Measurements from ENCODE around the gene GUCY1A2.
"Not testable (repeated sequence)": the region's sequence is repeated elsewhere in the genome, so short reads cannot be mapped to it uniquely, and the experiment has no call there.

Gene GUCY1A2

DNA sequence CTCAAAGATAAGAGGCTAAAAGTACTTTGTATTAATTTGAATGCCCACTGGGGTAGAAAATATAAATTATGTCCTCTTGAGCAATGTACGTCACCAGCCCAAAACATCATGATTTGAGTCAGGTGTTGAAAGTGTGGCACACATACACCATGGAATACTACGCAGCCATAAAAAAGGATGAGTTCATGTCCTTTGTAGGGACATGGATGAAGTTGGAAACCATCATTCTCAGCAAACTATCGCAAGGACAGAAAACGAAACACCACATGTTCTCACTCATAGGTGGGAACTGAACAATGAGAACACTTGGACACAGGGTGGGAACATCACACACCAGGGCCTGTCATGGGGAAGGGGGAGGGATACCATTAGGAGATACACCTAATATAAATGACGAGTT lies 134.6 kb downstream of the GUCY1A2 start:
- not testable (repeated sequence) for H3K4me1 ChIP-seq (ENCODE audit: insufficient read depth, low read length); H2AFZ ChIP-seq (ENCODE audit: low read depth, low read length); H3K9me3 ChIP-seq (ENCODE audit: low read length); H3K27me3 ChIP-seq (ENCODE audit: insufficient read depth, low read length); H3K36me3 ChIP-seq (ENCODE audit: insufficient read depth, low read length); H3K4me3 ChIP-seq (ENCODE audit: low read length)

DNA sequence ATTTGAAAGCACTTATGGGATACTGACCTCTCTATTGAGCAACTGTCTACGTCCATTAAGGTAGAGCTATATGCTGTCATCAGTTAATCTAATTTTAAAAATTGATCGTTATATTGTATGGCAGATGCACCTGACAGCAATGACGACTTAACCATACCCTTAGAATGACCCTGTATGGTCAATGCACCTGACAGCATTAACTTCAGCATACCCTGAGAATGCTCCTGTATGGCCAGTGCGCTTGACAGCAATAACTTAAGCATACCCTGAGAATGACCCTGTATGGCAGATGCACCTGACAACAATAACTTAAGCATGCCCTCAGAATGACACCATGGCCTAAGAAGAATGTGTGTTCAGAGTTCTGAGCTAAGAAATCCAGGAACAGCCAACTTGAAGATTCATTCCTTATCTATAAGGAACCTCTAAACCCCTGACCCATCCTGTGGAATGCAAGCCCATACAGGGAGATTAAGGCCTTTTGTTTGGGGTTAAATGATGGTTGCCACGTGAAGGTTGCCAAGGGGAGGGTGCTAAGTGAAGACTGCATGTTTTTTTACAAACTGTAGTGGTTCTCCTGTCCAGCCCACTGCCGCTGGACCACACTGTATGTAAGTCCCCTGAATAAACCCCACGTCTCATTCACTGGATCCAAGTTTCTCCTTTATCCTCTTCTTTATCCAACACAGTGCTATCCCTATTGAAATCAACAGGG lies 138.3 kb downstream of the GUCY1A2 start:
- Histone ChIP-seq H3K9me3 (ENCODE audit: low read length) (no peaks in the 10 kb centered on the region), H2AFZ (ENCODE audit: low read depth, low read length) (no peak overlapping the region), H3K4me1 (ENCODE audit: insufficient read depth, low read length) (peaks cover 5% of the 10 kb centered on the region), H3K36me3 (ENCODE audit: insufficient read depth, low read length) (no peaks in the 10 kb centered on the region), H3K27me3 (ENCODE audit: insufficient read depth, low read length) (no peaks in the 10 kb centered on the region), H3K4me3 (ENCODE audit: low read length) (no peak overlapping the region)

DNA sequence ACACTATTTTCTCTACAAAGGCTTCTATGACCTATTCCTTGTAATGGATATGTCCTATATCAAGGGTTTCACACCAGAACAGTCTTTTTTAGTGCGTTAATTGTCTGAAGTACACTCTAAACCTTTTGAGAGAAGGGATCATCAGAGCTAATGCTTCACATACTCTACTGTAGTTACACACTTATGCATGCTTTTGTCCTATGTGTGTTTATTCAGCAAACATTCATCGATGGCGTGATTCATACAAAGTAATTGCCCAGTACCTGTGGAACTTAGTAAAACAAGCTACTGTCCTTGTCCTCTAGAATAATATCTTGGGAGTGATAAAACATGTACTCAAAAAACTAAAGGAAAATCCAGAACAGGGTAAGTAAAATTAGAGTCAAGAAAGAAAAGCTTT lies 139.2 kb downstream of the GUCY1A2 start:
- no peak overlapping the region for H2AFZ ChIP-seq (ENCODE audit: low read depth, low read length)
- H3K4me1 ChIP-seq (ENCODE audit: insufficient read depth, low read length) = peaks cover 5% of the 10 kb centered on the region
- H3K36me3 ChIP-seq (ENCODE audit: insufficient read depth, low read length) = no peaks in the 10 kb centered on the region
- H3K27me3 ChIP-seq (ENCODE audit: insufficient read depth, low read length) = no peaks in the 10 kb centered on the region
- H3K9me3 ChIP-seq (ENCODE audit: low read length) = no peaks in the 10 kb centered on the region
- H3K4me3 ChIP-seq (ENCODE audit: low read length) = no peak overlapping the region

DNA sequence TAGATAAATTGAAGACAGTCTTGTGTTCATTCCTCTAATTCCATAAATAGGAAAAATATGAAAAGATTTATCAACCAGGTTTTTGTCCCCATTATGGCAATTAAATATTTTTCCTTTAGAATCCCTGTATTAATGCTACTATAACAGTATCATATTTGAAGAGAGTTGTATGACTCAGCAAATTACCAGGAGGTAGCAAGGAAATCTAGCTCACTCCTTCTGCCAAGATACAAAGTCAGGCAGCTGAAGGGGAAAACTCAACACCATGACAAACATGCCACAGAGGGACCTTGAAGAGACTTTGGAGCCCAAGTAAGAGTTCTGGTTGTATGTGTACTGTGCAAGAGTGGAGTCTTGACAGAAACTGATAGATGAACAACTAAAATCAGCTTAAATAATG lies 143.3 kb downstream of the GUCY1A2 start:
- H3K27me3 ChIP-seq (ENCODE audit: insufficient read depth, low read length) = no peaks in the 10 kb centered on the region
- no peak overlapping the region for H2AFZ ChIP-seq (ENCODE audit: low read depth, low read length)
- H3K4me3 ChIP-seq (ENCODE audit: low read length) = no peak overlapping the region
- peaks cover under 1% of the 10 kb centered on the region for H3K4me1 ChIP-seq (ENCODE audit: insufficient read depth, low read length)
- no peaks in the 10 kb centered on the region for H3K9me3 ChIP-seq (ENCODE audit: low read length)
- no peaks in the 10 kb centered on the region for H3K36me3 ChIP-seq (ENCODE audit: insufficient read depth, low read length)

DNA sequence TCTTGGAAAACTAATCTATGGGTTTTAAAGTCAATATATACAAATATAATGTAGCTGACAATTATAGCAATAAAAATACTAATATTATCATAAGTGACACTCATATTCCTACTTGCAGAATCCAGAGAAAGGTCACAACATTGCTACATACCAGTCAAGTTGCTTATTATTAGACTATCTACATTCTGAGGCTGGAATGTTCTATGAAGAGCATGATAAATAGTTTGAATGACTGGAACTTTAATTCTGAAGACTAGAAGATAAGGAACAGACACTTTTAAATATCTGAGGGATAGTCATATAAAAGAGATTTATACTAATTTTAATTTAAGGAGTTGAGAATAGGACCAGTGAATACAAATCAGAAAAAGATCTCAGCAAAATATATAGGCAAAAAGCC lies 146.0 kb downstream of the GUCY1A2 start:
- Histone ChIP-seq H3K4me1 (ENCODE audit: insufficient read depth, low read length) (no peaks in the 10 kb centered on the region), H3K9me3 (ENCODE audit: low read length) (no peaks in the 10 kb centered on the region), H3K27me3 (ENCODE audit: insufficient read depth, low read length) (no peaks in the 10 kb centered on the region), H3K36me3 (ENCODE audit: insufficient read depth, low read length) (no peaks in the 10 kb centered on the region), H2AFZ (ENCODE audit: low read depth, low read length) (no peak overlapping the region), H3K4me3 (ENCODE audit: low read length) (no peak overlapping the region)

DNA sequence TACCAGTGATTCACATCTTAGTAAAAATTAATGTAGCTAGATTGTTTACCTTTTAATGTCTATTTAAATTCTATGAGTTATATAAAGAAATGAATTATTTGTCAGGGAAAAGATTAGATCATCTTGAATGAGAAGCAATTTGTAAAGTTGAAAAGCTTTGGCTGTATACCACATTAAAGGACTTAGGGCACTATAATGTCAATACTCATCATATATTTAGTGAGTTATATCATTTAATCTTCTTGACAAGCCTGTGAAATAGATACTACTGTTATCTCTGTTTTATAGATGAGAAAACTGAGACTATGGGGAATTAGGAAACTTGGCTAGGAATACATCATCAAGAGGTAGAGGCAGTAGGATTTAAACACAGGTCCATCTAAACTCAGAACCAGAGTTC lies 160.1 kb downstream of the GUCY1A2 start:
- H3K9me3 ChIP-seq (ENCODE audit: low read length) = peaks cover 2% of the 10 kb centered on the region
- no peak overlapping the region for H2AFZ ChIP-seq (ENCODE audit: low read depth, low read length)
- H3K4me3 ChIP-seq (ENCODE audit: low read length) = no peak overlapping the region
- H3K36me3 ChIP-seq (ENCODE audit: insufficient read depth, low read length) = no peaks in the 10 kb centered on the region
- peaks cover 2% of the 10 kb centered on the region for H3K4me1 ChIP-seq (ENCODE audit: insufficient read depth, low read length)
- no peaks in the 10 kb centered on the region for H3K27me3 ChIP-seq (ENCODE audit: insufficient read depth, low read length)

DNA sequence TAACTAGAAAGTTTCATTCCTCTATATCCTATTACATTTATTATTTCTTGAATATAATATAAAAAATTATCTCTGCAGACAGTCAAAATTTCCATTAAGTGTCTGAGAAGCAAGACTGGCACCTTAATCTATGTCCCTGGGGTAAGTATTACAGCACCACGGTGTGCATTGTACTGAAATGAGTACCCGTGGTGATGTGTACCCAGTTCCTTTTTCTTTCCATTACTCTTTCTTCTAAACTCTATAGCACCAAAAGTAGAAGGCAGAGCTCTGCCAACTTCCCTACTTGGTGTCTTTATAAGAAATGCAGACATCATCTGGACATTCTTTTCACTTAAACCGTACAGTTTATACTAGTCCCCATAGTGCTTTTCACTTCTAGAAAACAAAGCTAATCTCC lies 161.7 kb downstream of the GUCY1A2 start:
- Histone ChIP-seq H3K36me3 (ENCODE audit: insufficient read depth, low read length) (no peaks in the 10 kb centered on the region), H3K4me3 (ENCODE audit: low read length) (no peak overlapping the region), H3K9me3 (ENCODE audit: low read length) (peaks cover 2% of the 10 kb centered on the region), H3K27me3 (ENCODE audit: insufficient read depth, low read length) (no peaks in the 10 kb centered on the region), H2AFZ (ENCODE audit: low read depth, low read length) (no peak overlapping the region), H3K4me1 (ENCODE audit: insufficient read depth, low read length) (peaks cover 2% of the 10 kb centered on the region)

DNA sequence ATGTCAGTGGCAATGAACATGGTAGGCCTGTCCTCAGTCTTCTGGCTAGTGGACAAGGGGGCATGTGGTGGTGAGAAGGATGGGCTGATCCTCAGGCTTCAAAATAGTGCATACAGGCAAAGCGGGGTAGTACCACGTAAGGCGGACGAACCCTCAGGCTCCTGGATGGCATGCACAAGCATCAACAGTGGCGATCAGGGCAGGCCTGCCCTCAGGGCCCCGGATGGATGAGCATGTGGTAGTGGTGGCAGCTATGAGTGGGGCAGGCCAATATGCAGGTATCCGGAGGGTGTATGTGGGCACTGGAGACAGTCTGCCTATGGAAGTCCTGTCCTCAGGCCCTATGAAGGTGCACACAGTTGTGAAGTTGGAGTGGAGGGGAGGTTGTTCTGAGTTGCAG lies 163.8 kb downstream of the GUCY1A2 start:
- Histone ChIP-seq H3K36me3 (ENCODE audit: insufficient read depth, low read length) (no peaks in the 10 kb centered on the region), H3K9me3 (ENCODE audit: low read length) (peaks cover 2% of the 10 kb centered on the region), H3K4me1 (ENCODE audit: insufficient read depth, low read length) (peaks cover 9% of the 10 kb centered on the region), H2AFZ (ENCODE audit: low read depth, low read length) (no peak overlapping the region), H3K4me3 (ENCODE audit: low read length) (no peak overlapping the region), H3K27me3 (ENCODE audit: insufficient read depth, low read length) (no peaks in the 10 kb centered on the region)

DNA sequence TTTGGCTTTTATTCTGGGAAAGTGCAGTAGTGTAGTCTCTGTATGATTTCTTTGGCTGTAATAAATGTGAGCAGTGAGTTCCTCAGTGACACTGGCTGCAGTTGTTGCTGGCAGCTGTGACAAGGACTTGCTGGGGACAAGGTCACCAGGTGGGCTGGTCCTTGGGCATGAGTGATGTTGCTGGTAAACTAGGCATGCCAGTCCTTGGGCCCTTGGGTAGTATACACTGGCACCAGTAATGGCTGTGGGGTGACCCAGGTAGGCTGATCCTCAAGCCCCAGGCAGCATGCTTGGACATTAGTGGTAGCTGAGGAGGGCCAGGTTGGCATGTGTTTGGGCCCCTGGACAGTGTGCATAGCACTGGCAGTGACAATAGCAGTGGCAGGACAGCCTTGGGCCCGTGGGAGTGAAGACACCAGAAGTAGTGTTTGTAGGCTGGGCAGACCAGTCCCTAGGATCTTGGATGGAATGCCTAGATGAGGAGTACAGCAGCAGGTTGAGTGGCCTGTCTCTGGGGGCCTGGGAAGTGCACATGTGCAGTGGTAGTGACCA lies 164.3 kb downstream of the GUCY1A2 start:
- Histone ChIP-seq H3K4me3 (ENCODE audit: low read length) (no peak overlapping the region), H2AFZ (ENCODE audit: low read depth, low read length) (no peak overlapping the region), H3K9me3 (ENCODE audit: low read length) (peaks cover 2% of the 10 kb centered on the region), H3K36me3 (ENCODE audit: insufficient read depth, low read length) (no peaks in the 10 kb centered on the region), H3K4me1 (ENCODE audit: insufficient read depth, low read length) (peaks cover 7% of the 10 kb centered on the region), H3K27me3 (ENCODE audit: insufficient read depth, low read length) (no peaks in the 10 kb centered on the region)

DNA sequence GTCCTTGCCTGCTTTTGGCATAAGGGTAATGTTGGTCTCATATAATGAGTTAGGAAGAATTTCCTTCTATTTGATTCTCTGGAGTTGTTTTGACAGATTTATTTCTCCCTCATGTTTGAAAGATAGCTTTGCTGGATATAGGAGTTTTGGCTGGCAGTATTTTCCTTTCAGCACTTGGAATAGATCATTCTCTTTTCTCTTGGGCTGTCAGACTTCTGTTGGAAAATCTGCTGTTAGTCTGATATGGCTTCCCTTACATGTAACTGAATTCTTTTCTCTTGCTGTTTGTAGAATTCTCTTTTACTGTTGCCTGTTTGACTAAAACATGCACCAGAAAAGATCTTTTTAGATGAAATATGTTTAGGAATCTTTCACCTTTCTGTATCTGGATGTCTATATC lies 165.5 kb downstream of the GUCY1A2 start:
- Histone ChIP-seq H3K36me3 (ENCODE audit: insufficient read depth, low read length) (no peaks in the 10 kb centered on the region), H3K9me3 (ENCODE audit: low read length) (peaks cover 2% of the 10 kb centered on the region), H3K27me3 (ENCODE audit: insufficient read depth, low read length) (no peaks in the 10 kb centered on the region), H2AFZ (ENCODE audit: low read depth, low read length) (no peak overlapping the region), H3K4me3 (ENCODE audit: low read length) (no peak overlapping the region), H3K4me1 (ENCODE audit: insufficient read depth, low read length) (peaks cover 7% of the 10 kb centered on the region)

DNA sequence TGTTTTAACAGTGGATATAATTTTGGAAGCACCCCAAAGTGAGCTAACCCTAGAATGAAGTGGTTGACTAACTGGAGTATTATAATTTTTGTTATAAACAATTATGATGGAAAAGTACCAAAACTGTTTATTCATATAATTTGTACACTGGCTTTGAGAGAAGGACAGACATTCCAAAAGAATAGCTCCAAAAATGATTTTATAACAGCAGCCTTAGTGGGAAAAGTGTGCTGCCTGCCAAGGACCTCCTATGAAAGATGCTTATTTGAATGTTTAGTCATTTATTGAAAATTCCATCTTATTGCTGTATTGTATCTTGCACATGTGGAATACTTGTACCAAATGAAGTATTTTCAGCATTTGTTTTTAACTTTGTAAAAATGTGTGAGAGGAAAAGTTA lies 169.8 kb downstream of the GUCY1A2 start:
- Histone ChIP-seq H3K36me3 (ENCODE audit: insufficient read depth, low read length) (no peaks in the 10 kb centered on the region), H3K27me3 (ENCODE audit: insufficient read depth, low read length) (no peaks in the 10 kb centered on the region), H3K4me3 (ENCODE audit: low read length) (no peak overlapping the region), H3K4me1 (ENCODE audit: insufficient read depth, low read length) (peaks cover 7% of the 10 kb centered on the region), H2AFZ (ENCODE audit: low read depth, low read length) (no peak overlapping the region), H3K9me3 (ENCODE audit: low read length) (no peaks in the 10 kb centered on the region)

DNA sequence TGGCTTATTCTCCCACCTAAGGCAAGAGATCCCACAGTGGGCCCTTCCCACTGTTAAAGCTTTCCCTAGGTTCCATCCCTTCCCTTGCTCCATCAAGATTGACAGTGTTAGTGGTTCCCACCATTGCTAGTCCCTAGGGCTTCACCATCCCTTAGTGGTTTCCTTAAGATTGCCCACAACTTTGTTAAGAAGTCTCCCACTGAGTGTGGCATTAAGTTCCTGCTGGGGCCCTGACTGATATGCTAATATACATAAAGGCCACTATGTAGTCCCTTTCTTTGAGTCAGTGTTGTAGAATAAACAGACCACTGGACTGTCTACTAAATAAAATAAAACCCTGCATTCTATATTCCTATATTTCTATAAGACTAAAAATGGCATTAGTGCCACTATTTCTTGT lies 176.1 kb downstream of the GUCY1A2 start:
- Histone ChIP-seq H3K27me3 (ENCODE audit: insufficient read depth, low read length) (no peaks in the 10 kb centered on the region), H3K9me3 (ENCODE audit: low read length) (no peaks in the 10 kb centered on the region), H2AFZ (ENCODE audit: low read depth, low read length) (no peak overlapping the region), H3K4me3 (ENCODE audit: low read length) (no peak overlapping the region), H3K4me1 (ENCODE audit: insufficient read depth, low read length) (no peaks in the 10 kb centered on the region), H3K36me3 (ENCODE audit: insufficient read depth, low read length) (no peaks in the 10 kb centered on the region)

DNA sequence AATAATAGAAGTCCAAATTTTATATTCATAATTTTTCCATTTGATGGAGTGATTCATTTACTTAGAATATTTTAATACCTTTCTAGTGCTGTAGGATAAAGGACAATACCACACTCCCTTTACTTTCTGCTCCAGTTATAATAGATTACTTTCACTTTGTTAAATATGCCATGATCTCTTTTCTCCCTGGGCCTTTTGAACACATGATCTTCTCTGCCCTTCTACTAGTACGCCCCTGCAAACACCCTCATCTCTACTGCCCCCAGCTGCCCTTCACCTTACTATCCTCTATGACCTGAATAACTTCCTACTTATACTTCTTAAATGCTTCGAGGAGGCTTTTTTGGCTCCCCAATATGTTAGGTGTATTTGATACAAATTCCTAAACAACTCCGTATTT lies 177.3 kb downstream of the GUCY1A2 start:
- no peaks in the 10 kb centered on the region for H3K36me3 ChIP-seq (ENCODE audit: insufficient read depth, low read length)
- no peaks in the 10 kb centered on the region for H3K9me3 ChIP-seq (ENCODE audit: low read length)
- no peaks in the 10 kb centered on the region for H3K4me1 ChIP-seq (ENCODE audit: insufficient read depth, low read length)
- H2AFZ ChIP-seq (ENCODE audit: low read depth, low read length) = no peak overlapping the region
- H3K27me3 ChIP-seq (ENCODE audit: insufficient read depth, low read length) = no peaks in the 10 kb centered on the region
- no peak overlapping the region for H3K4me3 ChIP-seq (ENCODE audit: low read length)

DNA sequence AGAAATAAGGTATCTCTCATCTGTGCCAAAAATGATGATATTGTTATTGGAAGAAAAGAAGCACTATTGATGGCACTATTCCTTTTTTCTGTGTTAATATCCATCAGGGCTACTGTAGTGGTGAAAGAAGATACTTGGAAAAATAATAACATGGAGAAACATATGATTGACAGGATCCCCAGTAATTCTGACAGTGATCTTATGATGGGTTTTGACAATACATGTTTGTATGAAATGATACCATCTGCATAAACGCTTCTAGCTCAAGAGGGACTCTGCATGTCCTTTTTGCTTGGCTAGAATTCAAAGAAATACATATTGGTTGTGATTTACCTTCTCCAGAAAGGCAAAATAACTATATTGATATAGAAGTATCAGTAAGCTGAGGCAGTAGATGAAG lies 178.1 kb downstream of the GUCY1A2 start:
- Histone ChIP-seq H3K4me1 (ENCODE audit: insufficient read depth, low read length) (no peaks in the 10 kb centered on the region), H3K4me3 (ENCODE audit: low read length) (no peak overlapping the region), H3K27me3 (ENCODE audit: insufficient read depth, low read length) (no peaks in the 10 kb centered on the region), H3K36me3 (ENCODE audit: insufficient read depth, low read length) (no peaks in the 10 kb centered on the region), H2AFZ (ENCODE audit: low read depth, low read length) (no peak overlapping the region), H3K9me3 (ENCODE audit: low read length) (no peaks in the 10 kb centered on the region)
